Left lung (tissue), 14 donors: ENCODE data around the gene WNT9B. TPM values are rescaled to one million over a fixed set of nuclear protein-coding genes. Genes with fewer than 3 reads are reported as not detected.

Experiments
- ATAC-seq: fragments of 200-7000 bp; cut with Tn5 transposase; one replicate; pipeline ENCODE4 v1.9.1; 2020; ENCODE audit warnings: moderate library complexity
- DNase-seq, 4 donors: peaks; one replicate each; pipeline ENCODE4 v3.0.0-alpha.2; 2013 to 2020
- H3K27ac ChIP-seq, 2 donors: fragments of 200-600 bp; sonication (generic) in 1 of 2; one replicate each; pipeline versions ENCODE4 v1.5.0 to v1.8.0; 2020 to 2021
- H3K27me3 ChIP-seq, 2 donors: fragments of 200-600 bp; sonication (generic) in 1 of 2; one replicate each; pipeline versions ENCODE4 v1.5.0 to v1.8.0; 2020 to 2021
- H3K36me3 ChIP-seq, 2 donors: fragments of 200-600 bp; sonication (generic) in 1 of 2; one replicate each; pipeline versions ENCODE4 v1.5.0 to v1.8.0; 2020 to 2021
- H3K4me1 ChIP-seq, 2 donors: fragments of 200-600 bp; one replicate each; pipeline ENCODE4 v1.8.0; 2021
- H3K4me3 ChIP-seq, 2 donors: fragments of 200-600 bp; sonication (generic) in 1 of 2; one replicate each; pipeline versions ENCODE4 v1.5.0 to v1.8.0; 2020 to 2021; ENCODE audit warnings: mild to moderate bottlenecking in 1 of 2
- H3K9me3 ChIP-seq, 2 donors: fragments of 200-600 bp; sonication (generic) in 1 of 2; one replicate each; pipeline versions ENCODE4 v1.5.0 to v1.8.0; 2020 to 2021
- CTCF ChIP-seq, 2 donors: fragments of 200-600 bp; sonication (generic) in 1 of 2; IDR thresholded peaks; one replicate each; pipeline versions ENCODE4 v1.5.0 to v1.8.0; 2021; ENCODE audit warnings: antibody characterized with exemption in 2 of 2
- intact Hi-C, 2 donors: fragments of 100-400 bp; cut with DNase I; formaldehyde crosslinking; loops; one replicate each; pipeline versions ENCODE4 v1.11.2 to v1.14.2; 2022
- long read RNA-seq, 12 donors: library from polyadenylated mRNA in 2 of 12; unstranded in 2 of 12; transcript quantifications; one replicate each; pipeline ENCODE4 v2.0.0 and lab custom pipeline, GENCODE V29; 2019 to 2026
- polyA plus RNA-seq, 6 donors: library from polyadenylated mRNA; unstranded; fragments of 120-200 nt; gene quantifications; one replicate each; pipeline ENCODE4 v1.2.1, GENCODE V29; 2013; ENCODE audit not compliant: insufficient read length in 6 of 6
- total RNA-seq, 2 donors: library from RNA; stranded (reverse); fragmentation: NEBNext Ultra II Directional; extraction: Animal tissue kit (Norgen Biotek cat#: 25700); gene quantifications; one replicate each; pipeline ENCODE4 v1.2.1, GENCODE V29; 2021
- donor health status: DM: no; HTN: yes; CAD: no.
- donor health status: DM: no; HTN: no; CAD: no.

The WNT9B gene, protein sequence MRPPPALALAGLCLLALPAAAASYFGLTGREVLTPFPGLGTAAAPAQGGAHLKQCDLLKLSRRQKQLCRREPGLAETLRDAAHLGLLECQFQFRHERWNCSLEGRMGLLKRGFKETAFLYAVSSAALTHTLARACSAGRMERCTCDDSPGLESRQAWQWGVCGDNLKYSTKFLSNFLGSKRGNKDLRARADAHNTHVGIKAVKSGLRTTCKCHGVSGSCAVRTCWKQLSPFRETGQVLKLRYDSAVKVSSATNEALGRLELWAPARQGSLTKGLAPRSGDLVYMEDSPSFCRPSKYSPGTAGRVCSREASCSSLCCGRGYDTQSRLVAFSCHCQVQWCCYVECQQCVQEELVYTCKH
- total RNA-seq (1 to 10 TPM in 1 of 2 donors, under 1 TPM in 1; 0.23 to 1.2 TPM), polyA plus RNA-seq (under 1 TPM; 0.07 to 0.32 (median 0.15) TPM)
- long read RNA-seq, donor 1, result 0 reads
- long read RNA-seq, donor 2, result 0 reads
- long read RNA-seq, donor 3, result 0 reads
- long read RNA-seq, donor 4, result 0 reads
- long read RNA-seq, donor 5, result 0 reads
- long read RNA-seq, donor 6, result 0 reads
- long read RNA-seq, donor 7, result 0 reads
- long read RNA-seq, donor 8, result 0 reads
- long read RNA-seq, donor 9, result 0 reads
- long read RNA-seq, donor 10, result 0 reads
- long read RNA-seq, donor 11, result 0 reads
- long read RNA-seq, donor 12, result 0 reads

DNA sequence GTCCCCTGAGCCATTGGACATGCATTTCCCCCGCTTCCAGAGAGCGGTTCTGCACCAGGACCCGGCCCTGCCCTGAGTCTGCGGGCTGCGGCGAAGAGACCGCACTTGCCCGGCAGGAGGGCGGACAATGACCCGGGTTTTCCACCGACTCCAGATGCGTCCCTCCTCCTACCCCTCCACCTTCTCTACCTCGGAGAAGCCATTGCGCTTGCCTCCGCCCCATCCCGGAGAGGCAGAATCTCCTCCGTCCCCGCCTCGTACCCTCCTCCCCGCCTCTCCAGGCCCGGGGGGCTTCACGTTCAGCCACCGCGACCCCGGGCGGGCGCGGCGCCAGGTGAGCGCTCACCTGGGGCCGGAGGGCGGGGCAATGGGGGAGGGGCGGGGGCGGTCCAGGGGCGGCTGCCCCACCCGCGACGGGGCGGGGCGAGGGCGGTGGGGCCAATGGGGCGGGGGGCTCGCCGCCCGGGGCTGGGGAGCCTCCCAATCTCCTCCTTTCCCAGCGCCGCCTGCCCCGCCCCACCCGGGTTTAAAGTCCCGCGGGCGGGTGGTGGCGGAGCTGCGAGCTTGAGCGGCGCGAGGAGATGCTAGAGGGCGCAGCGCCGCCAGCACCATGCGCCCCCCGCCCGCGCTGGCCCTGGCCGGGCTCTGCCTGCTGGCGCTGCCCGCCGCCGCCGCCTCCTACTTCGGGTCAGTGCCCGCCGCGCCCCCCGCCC, at the start of gene WNT9B:
WNT9B (plus strand) TSS at position 555 of the 713 bp plus-strand sequence; CDS start at position 611, 56 bp downstream.
- no peak for TF ChIP-seq CTCF (IDR thresholded peaks at IDR 0.05)
- peak within 1 kb of the TSS; percentile 13 to 26 for H3K4me3 ChIP-seq
- intact Hi-C loops, result no loop called here
- H3K27ac ChIP-seq, result no peak within 1 kb of the TSS
- peaks cover 30 to 91% of the 10 kb centered on the region in 2 donors for H3K27me3 ChIP-seq
- peak; percentile 67 for ATAC-seq
- DNase-seq, result peak in 1 of 4 donors; percentile 69
- H3K9me3 ChIP-seq, result no peaks in the 10 kb centered on the region
- H3K4me1 ChIP-seq, result peaks cover 5 to 10% of the 10 kb centered on the region in 2 donors
- H3K36me3 ChIP-seq, result no peaks in the 10 kb centered on the region

- Histone ChIP-seq H3K4me1 (no peaks in the 10 kb centered on the region), H3K27me3 (no peaks in the 10 kb centered on the region), H3K9me3 (no peaks in the 10 kb centered on the region), H3K4me3 (no peak overlapping the region), H3K36me3 (no peaks in the 10 kb centered on the region), H3K27ac (no peak overlapping the region)
- no peak for TF ChIP-seq CTCF (IDR thresholded peaks at IDR 0.05)
- intact Hi-C loops, result no loop called here
- DNase-seq (no peak), ATAC-seq (no peak)
Observed at GRCh38 chr17:46802800-46803199, 48.6 kb upstream of the WNT9B start.

DNA sequence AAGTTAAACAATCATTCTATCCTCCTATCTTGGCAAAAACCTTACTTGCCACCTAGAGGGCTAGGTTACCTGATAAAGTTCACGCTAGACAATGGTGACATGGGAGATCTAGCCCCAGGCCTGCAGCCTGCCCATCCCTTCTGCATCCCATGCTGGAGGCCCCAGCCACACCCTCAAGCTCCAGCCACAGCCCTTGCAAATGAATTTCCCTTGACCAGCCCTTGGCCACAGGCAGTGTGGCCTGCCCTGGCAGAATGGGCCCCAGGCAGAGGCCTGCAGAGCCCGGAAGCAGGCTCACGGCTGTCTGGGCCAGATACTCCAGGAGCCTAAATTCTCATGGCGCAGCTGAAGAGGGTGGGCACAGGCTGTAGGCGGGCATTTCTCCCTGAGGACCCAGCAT, 47.8 kb upstream of the WNT9B start:
- no peaks in the 10 kb centered on the region for H3K9me3 ChIP-seq
- DNase-seq, result no peak
- no peak for ATAC-seq
- intact Hi-C loops, result no loop called here
- no peak for TF ChIP-seq CTCF (IDR thresholded peaks at IDR 0.05)
- no peak overlapping the region for H3K4me3 ChIP-seq
- H3K4me1 ChIP-seq, result no peaks in the 10 kb centered on the region
- H3K27me3 ChIP-seq, result no peaks in the 10 kb centered on the region
- H3K36me3 ChIP-seq, result no peaks in the 10 kb centered on the region
- no peak overlapping the region for H3K27ac ChIP-seq

GRCh38 chr17:46805771-46806170, 45.6 kb upstream of the WNT9B start:
- DNase-seq, result no peak

More at GRCh38 chr17:46805771-46806170, 45.6 kb upstream of the WNT9B start:
- H3K27ac ChIP-seq, result no peak overlapping the region
- no peak overlapping the region for H3K4me3 ChIP-seq
- no peaks in the 10 kb centered on the region for H3K36me3 ChIP-seq
- intact Hi-C loops, result no loop called here
- H3K9me3 ChIP-seq, result no peaks in the 10 kb centered on the region
- H3K27me3 ChIP-seq, result peaks cover 0 to 2% of the 10 kb centered on the region in 2 donors
- no peaks in the 10 kb centered on the region for H3K4me1 ChIP-seq
- TF ChIP-seq CTCF (IDR thresholded peaks at IDR 0.05), result no peak
- no peak for ATAC-seq
